Adrenal gland (tissue), 12 donors: Measurements from ENCODE around the gene SETSIP. TPM values are rescaled to one million over a fixed set of nuclear protein-coding genes. Genes with fewer than 3 reads are reported as not detected.

Experiments
- polyA plus RNA-seq, 3 donors: library from polyadenylated mRNA; stranded (reverse); fragments of 200-250 nt in 2 of 3; fragments of 350-450 nt in 1 of 3; fragmentation: Illumina TruSeq in 1 of 3; extraction: RNeasy Lipid Tissue Mini Kit (QIAGEN cat#74804) in 1 of 3; gene quantifications; one replicate each; pipeline ENCODE4 v1.2.3, GENCODE V29; 2013 to 2014
- total RNA-seq, 9 donors: library from RNA; depleted of rRNA in 4 of 9; stranded (reverse); fragments of >200 nt in 4 of 9; fragments of 120-200 nt in 1 of 9; fragmentation: NEBNext Ultra II Directional in 1 of 9; extraction: Animal tissue kit (Norgen Biotek cat#: 25700) in 1 of 9; gene quantifications; one replicate each; pipeline versions ENCODE4 v1.1.0 to v1.2.4, GENCODE V29; 2013 to 2023
- donor health status: healthy with polysubstance abuse.
- donor health status: Bipolar disorder and iron deficiency.
- donor health status: DM: yes; HTN: yes; CAD: no.
- donor health status: DM: no; HTN: no; CAD: no.
- donor health status: DM: no; HTN: no; CAD: no.
- donor health status: DM: yes; HTN: yes; CAD: no.

Gene SETSIP
- total and polyA plus RNA-seq, 12 donors: not detected

Other genes starting within 250 kb of the SETSIP start
- 100 to 1,000 TPM in 8 of 9 donors, 10 to 100 TPM in 1; 95.5 to 340 (median 159) TPM for gene TGFBR3, start 189.3 kb downstream of the SETSIP start, total RNA-seq
- gene TGFBR3, start 189.3 kb downstream of the SETSIP start, polyA plus RNA-seq: 100 to 1,000 TPM in 1 of 3 donors, 10 to 100 TPM in 2; 13.9 to 141 (median 19.0) TPM
- not detected for gene BRDT, start 126.0 kb downstream of the SETSIP start, total RNA-seq
- not detected for gene BRDT, start 126.0 kb downstream of the SETSIP start, polyA plus RNA-seq
- 1 to 10 TPM in 1 of 9 donors, under 1 TPM in 5, not detected in 3; 0.39 to 1.6 (median 0.51) TPM for gene EPHX4, start 45.4 kb downstream of the SETSIP start, total RNA-seq
- gene EPHX4, start 45.4 kb downstream of the SETSIP start, polyA plus RNA-seq: 1 to 10 TPM in 1 of 3 donors, under 1 TPM in 2; 0.17 to 1.2 (median 0.64) TPM
- 10 to 100 TPM in 3 of 9 donors, 1 to 10 TPM in 6; 4.6 to 14.1 (median 9.7) TPM for gene BTBD8, start 4.9 kb upstream of the SETSIP start, total RNA-seq
- 1 to 10 TPM; 3.5 to 9.5 (median 5.6) TPM for gene BTBD8, start 4.9 kb upstream of the SETSIP start, polyA plus RNA-seq
- gene C1orf146, start 142.5 kb upstream of the SETSIP start, total RNA-seq: not detected
- not detected for gene C1orf146, start 142.5 kb upstream of the SETSIP start, polyA plus RNA-seq
- 10 to 100 TPM in 1 of 9 donors, 1 to 10 TPM in 8; 1.1 to 15.1 (median 5.9) TPM for gene GLMN, start 223.6 kb upstream of the SETSIP start, total RNA-seq
- 10 to 100 TPM in 2 of 3 donors, 1 to 10 TPM in 1; 7.6 to 73.1 (median 24.8) TPM for gene GLMN, start 223.6 kb upstream of the SETSIP start, polyA plus RNA-seq
- gene RPAP2, start 223.6 kb upstream of the SETSIP start, total RNA-seq: 10 to 100 TPM in 7 of 9 donors, 1 to 10 TPM in 2; 2.3 to 29.0 (median 16.5) TPM
- gene RPAP2, start 223.6 kb upstream of the SETSIP start, polyA plus RNA-seq: 10 to 100 TPM in 2 of 3 donors, 1 to 10 TPM in 1; 8.3 to 24.6 (median 12.0) TPM